SJCRH30 (cell line): ENCODE results near the gene BCAT1. TPM values are rescaled to one million over a fixed set of nuclear protein-coding genes. Genes with fewer than 3 reads are reported as not detected.
"Not testable (repeated sequence)": the region's sequence is repeated elsewhere in the genome, so short reads cannot be mapped to it uniquely, and the experiment has no call there.

Experiments used
- DNase-seq, 2 experiments: peaks; one replicate each; pipeline ENCODE4 v3.0.0-alpha.2; 2015 to 2020
- H3K27ac ChIP-seq: fragments of 250-450 bp; sonication (Bioruptor Pico); 2 replicates; pipeline ENCODE4 v1.5.1; 2020; ENCODE audit warnings: mild to moderate bottlenecking, moderate library complexity
- H3K27me3 ChIP-seq: fragments of 250-450 bp; sonication (Bioruptor Pico); 2 replicates; pipeline ENCODE4 v1.5.1; 2020; ENCODE audit warnings: mild to moderate bottlenecking, moderate library complexity
- H3K36me3 ChIP-seq: fragments of 250-450 bp; sonication (Bioruptor Pico); 2 replicates; pipeline ENCODE4 v1.5.1; 2020; ENCODE audit warnings: mild to moderate bottlenecking, moderate library complexity
- H3K4me1 ChIP-seq: fragments of 250-450 bp; sonication (Bioruptor Pico); 2 replicates; pipeline ENCODE4 v1.5.1; 2020; ENCODE audit warnings: mild to moderate bottlenecking, moderate library complexity
- H3K4me3 ChIP-seq: fragments of 250-450 bp; sonication (Bioruptor Pico); 2 replicates; pipeline ENCODE4 v1.5.1; 2020; ENCODE audit warnings: mild to moderate bottlenecking, moderate library complexity
- H3K9me3 ChIP-seq: fragments of 250-450 bp; sonication (Bioruptor Pico); replicated peaks from 2 replicates; pipeline ENCODE4 v1.5.1; 2020; ENCODE audit warnings: mild to moderate bottlenecking, moderate library complexity
- total RNA-seq: library from RNA; depleted of rRNA; stranded (reverse); fragments of >200 nt; shearing (Covaris generic); gene quantifications from 2 replicates; pipeline ENCODE4 v1.2.3, GENCODE V29; 2014

The BCAT1 gene
- total RNA-seq, 1 experiment from 2014 or later, result 239 TPM

- DNase-seq, result no peak
- Histone ChIP-seq H3K27ac (no peak overlapping the region), H3K4me3 (no peak overlapping the region), H3K27me3 (no peaks in the 10 kb centered on the region), H3K4me1 (no peaks in the 10 kb centered on the region), H3K9me3 (no peaks in the 10 kb centered on the region), H3K36me3 (peaks cover 85% of the 10 kb centered on the region)
These were observed 127.2 kb downstream of the BCAT1 start for GRCh38 chr12:24821691-24822090.

GRCh38 chr12:24820872-24821271 lies 128.0 kb downstream of the BCAT1 start:
- Histone ChIP-seq H3K36me3 (peaks cover 82% of the 10 kb centered on the region), H3K27ac (no peak overlapping the region), H3K9me3 (no peaks in the 10 kb centered on the region), H3K4me1 (no peaks in the 10 kb centered on the region), H3K4me3 (no peak overlapping the region), H3K27me3 (no peaks in the 10 kb centered on the region)
- DNase-seq, result no peak

GRCh38 chr12:24818351-24818750 lies 130.6 kb downstream of the BCAT1 start:
- Histone ChIP-seq H3K27ac (no peak overlapping the region), H3K36me3 (peaks cover 82% of the 10 kb centered on the region), H3K9me3 (no peaks in the 10 kb centered on the region), H3K4me1 (no peaks in the 10 kb centered on the region), H3K4me3 (no peak overlapping the region), H3K27me3 (no peaks in the 10 kb centered on the region)
- DNase-seq, result no peak

GRCh38 chr12:24815114-24815423 lies 133.8 kb downstream of the BCAT1 start:
- Histone ChIP-seq H3K9me3 (0 out of 2 replicates have a peak, but pooled peaks cover 3% of the 10 kb centered on the region), H3K27ac (no peak overlapping the region), H3K36me3 (peaks cover 62% of the 10 kb centered on the region), H3K27me3 (no peaks in the 10 kb centered on the region), H3K4me3 (no peak overlapping the region), H3K4me1 (no peaks in the 10 kb centered on the region)
- DNase-seq, result no peak

- H3K27ac ChIP-seq, result no peak overlapping the region
- no peak overlapping the region for H3K4me3 ChIP-seq
- H3K27me3 ChIP-seq, result no peaks in the 10 kb centered on the region
- peaks cover 61% of the 10 kb centered on the region for H3K36me3 ChIP-seq
- peaks cover 4% of the 10 kb centered on the region for H3K9me3 ChIP-seq
- no peaks in the 10 kb centered on the region for H3K4me1 ChIP-seq
- no peak for DNase-seq
These were observed 134.4 kb downstream of the BCAT1 start for GRCh38 chr12:24814379-24815113.

- H3K36me3 ChIP-seq, result peaks cover 25% of the 10 kb centered on the region
- no peaks in the 10 kb centered on the region for H3K27me3 ChIP-seq
- H3K9me3 ChIP-seq, result peaks cover 10% of the 10 kb centered on the region
- H3K27ac ChIP-seq, result no peak overlapping the region
- no peaks in the 10 kb centered on the region for H3K4me1 ChIP-seq
- DNase-seq, result no peak
- no peak overlapping the region for H3K4me3 ChIP-seq
These were observed 138.5 kb downstream of the BCAT1 start for GRCh38 chr12:24810378-24810777.

- Histone ChIP-seq H3K9me3 (peaks cover 10% of the 10 kb centered on the region), H3K36me3 (peaks cover 18% of the 10 kb centered on the region)
- H3K27me3 ChIP-seq, H3K27ac ChIP-seq, DNase-seq, H3K4me1 ChIP-seq, H3K4me3 ChIP-seq: not testable (repeated sequence)
These were observed 139.6 kb downstream of the BCAT1 start for GRCh38 chr12:24809306-24809705.

GRCh38 chr12:24808651-24809050 lies 140.2 kb downstream of the BCAT1 start:
- DNase-seq, result no peak
- Histone ChIP-seq H3K36me3 (peaks cover 12% of the 10 kb centered on the region), H3K27ac (no peak overlapping the region), H3K4me1 (no peaks in the 10 kb centered on the region), H3K27me3 (no peaks in the 10 kb centered on the region), H3K4me3 (no peak overlapping the region), H3K9me3 (peaks cover 10% of the 10 kb centered on the region)

GRCh38 chr12:24806386-24806785 lies 142.5 kb downstream of the BCAT1 start:
- Histone ChIP-seq H3K4me3 (no peak overlapping the region), H3K27ac (no peak overlapping the region), H3K36me3 (no peaks in the 10 kb centered on the region), H3K9me3 (peaks cover 10% of the 10 kb centered on the region), H3K4me1 (no peaks in the 10 kb centered on the region), H3K27me3 (no peaks in the 10 kb centered on the region)
- no peak for DNase-seq

- Histone ChIP-seq H3K27ac (no peak overlapping the region), H3K36me3 (no peaks in the 10 kb centered on the region), H3K4me3 (no peak overlapping the region), H3K4me1 (no peaks in the 10 kb centered on the region), H3K9me3 (no peaks in the 10 kb centered on the region), H3K27me3 (no peaks in the 10 kb centered on the region)
- DNase-seq, result peak in 1 of 2 experiments; percentile 18
These were observed 145.3 kb downstream of the BCAT1 start for GRCh38 chr12:24803430-24804245.

- Histone ChIP-seq H3K27me3 (no peaks in the 10 kb centered on the region), H3K4me1 (peaks cover 8% of the 10 kb centered on the region; the same call in 1 of the 2 replicates), H3K27ac (no peak overlapping the region), H3K36me3 (no peaks in the 10 kb centered on the region), H3K4me3 (no peak overlapping the region), H3K9me3 (no peaks in the 10 kb centered on the region)
- DNase-seq, result no peak
These were observed 150.6 kb downstream of the BCAT1 start for GRCh38 chr12:24798335-24798734.

GRCh38 chr12:24797901-24798300 lies 151.0 kb downstream of the BCAT1 start:
- Histone ChIP-seq H3K4me1 (peaks cover 8% of the 10 kb centered on the region; the same call in 1 of the 2 replicates), H3K27ac (no peak overlapping the region), H3K9me3 (no peaks in the 10 kb centered on the region), H3K36me3 (no peaks in the 10 kb centered on the region), H3K4me3 (no peak overlapping the region), H3K27me3 (no peaks in the 10 kb centered on the region)
- DNase-seq, result no peak

- Histone ChIP-seq H3K27ac (no peak overlapping the region), H3K9me3 (no peaks in the 10 kb centered on the region), H3K27me3 (no peaks in the 10 kb centered on the region), H3K4me1 (peaks cover 8% of the 10 kb centered on the region; the same call in 1 of the 2 replicates), H3K4me3 (no peak overlapping the region), H3K36me3 (no peaks in the 10 kb centered on the region)
- peak; percentile 11 to 29 for DNase-seq
These were observed 152.0 kb downstream of the BCAT1 start for GRCh38 chr12:24796876-24797275.

- peaks cover 8% of the 10 kb centered on the region; the same call in 1 of the 2 replicates for H3K4me1 ChIP-seq
- H3K4me3 ChIP-seq, result no peak overlapping the region
These were observed 153.1 kb downstream of the BCAT1 start for GRCh38 chr12:24795699-24796347.

GRCh38 chr12:24791622-24792021 lies 157.3 kb downstream of the BCAT1 start:
- Histone ChIP-seq H3K36me3 (no peaks in the 10 kb centered on the region), H3K4me3 (no peak overlapping the region), H3K27me3 (no peaks in the 10 kb centered on the region; the same call in 1 of the 2 replicates), H3K27ac (no peak overlapping the region), H3K9me3 (no peaks in the 10 kb centered on the region; the same call in 1 of the 2 replicates), H3K4me1 (no peaks in the 10 kb centered on the region; the same call in 1 of the 2 replicates)
- no peak for DNase-seq

More at GRCh38 chr12:24795699-24796347, 153.1 kb downstream of the BCAT1 start:
- Histone ChIP-seq H3K27me3 (no peaks in the 10 kb centered on the region; the same call in 1 of the 2 replicates), H3K36me3 (no peaks in the 10 kb centered on the region), H3K27ac (no peak overlapping the region), H3K9me3 (no peaks in the 10 kb centered on the region)
- DNase-seq, result no peak
